ENCODE measurements around the gene CYTH4.

The CYTH4 gene

DNA sequence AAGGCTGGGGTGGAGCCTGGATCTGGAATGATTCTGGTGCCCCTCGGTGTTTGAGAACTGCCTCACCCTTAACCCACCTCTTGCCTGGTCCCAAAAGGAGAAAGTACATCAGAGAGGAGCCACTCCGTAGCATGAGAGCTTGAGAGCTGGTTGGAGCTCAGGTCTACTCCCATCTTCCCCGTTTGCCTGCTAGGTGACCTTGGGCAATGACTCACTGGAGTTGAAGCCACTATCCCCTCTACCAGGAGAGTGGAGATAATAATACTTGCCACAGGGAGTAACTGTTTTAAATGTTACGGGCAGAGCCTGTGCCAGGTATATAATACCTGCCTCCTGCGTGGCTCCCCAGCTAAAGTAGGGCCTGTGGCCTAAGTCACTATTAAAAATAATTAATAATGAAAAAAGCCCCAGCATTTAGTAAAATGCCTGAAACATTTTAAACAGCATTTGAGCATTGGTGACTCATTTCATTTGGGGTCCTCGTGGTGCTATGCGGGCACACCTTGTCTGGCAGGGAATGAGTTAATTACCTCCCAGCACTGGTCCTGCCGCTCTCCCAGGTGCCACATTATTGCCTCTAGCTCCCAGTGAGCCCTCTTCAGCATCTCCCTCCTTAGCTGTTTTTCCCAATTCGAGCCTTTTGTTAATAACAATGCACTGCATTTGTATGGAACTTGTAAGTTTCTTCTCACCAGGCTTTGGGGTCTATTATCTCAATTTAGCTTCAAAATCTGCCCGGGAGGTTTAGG is 22.5 kb downstream of the CYTH4 start:
- Histone ChIP-seq H3K9ac (ENCODE audit: low read length in 5 of 5) (peak overlapping the region in 1 of 5 donors; percentile 6), H3K4me3 (ENCODE audit: low read depth in 1 of 5, low read length in 5 of 5) (no peak overlapping the region), H3K4me1 (ENCODE audit: control insufficient read depth in 5 of 5, insufficient read depth in 5 of 5, low read length in 5 of 5) (peaks cover 12 to 72% (median 36%) of the 10 kb centered on the region in 5 donors), H3K36me3 (ENCODE audit: control insufficient read depth in 5 of 5, insufficient read depth in 5 of 5, low read length in 5 of 5) (peaks cover 0 to 31% (median 0%) of the 10 kb centered on the region in 5 donors), H3K27ac (ENCODE audit: low read depth, low read length) (peak overlapping the region; percentile 23), H3K9me3 (ENCODE audit: control insufficient read depth in 5 of 5, low read length in 5 of 5) (no peaks in the 10 kb centered on the region), H3K27me3 (ENCODE audit: control insufficient read depth in 5 of 5, insufficient read depth in 4 of 5, low read length in 5 of 5) (peaks cover 0 to 21% (median 2%) of the 10 kb centered on the region in 5 donors)

DNA sequence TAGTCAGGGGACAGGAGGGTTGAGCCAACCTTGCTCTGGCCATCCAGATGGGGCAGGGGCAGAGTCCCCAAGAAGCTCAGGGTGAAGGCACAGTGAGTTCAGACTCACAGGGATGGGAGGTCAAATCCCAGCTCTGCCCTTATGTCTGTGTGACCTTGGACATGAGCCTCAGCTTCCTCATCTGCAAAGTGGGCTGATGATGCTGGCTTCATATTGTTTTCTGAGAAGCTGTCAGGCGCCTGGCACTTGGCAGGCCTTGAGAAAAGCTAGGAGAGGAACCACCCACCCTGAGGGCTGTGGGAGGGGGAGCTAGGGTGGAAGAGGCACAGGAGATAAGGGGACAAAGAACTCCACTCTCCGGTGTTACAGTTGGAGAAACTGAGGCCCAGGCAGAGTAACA is 23.6 kb downstream of the CYTH4 start:
- Histone ChIP-seq H3K27me3 (ENCODE audit: control insufficient read depth in 5 of 5, insufficient read depth in 4 of 5, low read length in 5 of 5) (peaks cover 0 to 21% (median 7%) of the 10 kb centered on the region in 5 donors), H3K9me3 (ENCODE audit: control insufficient read depth in 5 of 5, low read length in 5 of 5) (no peaks in the 10 kb centered on the region), H3K9ac (ENCODE audit: low read length in 5 of 5) (no peak overlapping the region), H3K4me1 (ENCODE audit: control insufficient read depth in 5 of 5, insufficient read depth in 5 of 5, low read length in 5 of 5) (peaks cover 12 to 73% (median 43%) of the 10 kb centered on the region in 5 donors), H3K36me3 (ENCODE audit: control insufficient read depth in 5 of 5, insufficient read depth in 5 of 5, low read length in 5 of 5) (peaks cover 0 to 31% (median 0%) of the 10 kb centered on the region in 5 donors), H3K4me3 (ENCODE audit: low read depth in 1 of 5, low read length in 5 of 5) (no peak overlapping the region), H3K27ac (ENCODE audit: low read depth, low read length) (peak overlapping the region; percentile 24)

DNA sequence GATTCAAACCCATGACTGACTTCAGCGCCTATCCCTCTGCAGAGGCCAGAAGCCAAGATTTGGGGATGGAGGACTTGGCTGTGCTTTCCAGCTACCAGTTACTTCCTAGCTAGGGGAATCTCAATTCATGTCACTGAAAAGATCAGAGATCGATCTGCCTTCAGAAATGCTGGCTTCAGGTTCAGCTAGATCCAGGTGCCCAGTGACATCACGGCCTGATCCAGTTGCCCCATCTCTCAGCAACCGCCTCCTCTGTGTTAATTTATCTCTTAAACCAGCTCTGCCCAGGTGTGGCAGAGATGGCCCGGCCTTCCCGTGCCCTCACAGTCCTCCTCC is 24.2 kb downstream of the CYTH4 start:
- peak overlapping the region; percentile 24 for H3K27ac ChIP-seq (ENCODE audit: low read depth, low read length)
- no peak overlapping the region for H3K9ac ChIP-seq (ENCODE audit: low read length in 5 of 5)
- H3K36me3 ChIP-seq (ENCODE audit: control insufficient read depth in 5 of 5, insufficient read depth in 5 of 5, low read length in 5 of 5): peaks cover 0 to 32% (median 0%) of the 10 kb centered on the region in 5 donors
- no peaks in the 10 kb centered on the region for H3K9me3 ChIP-seq (ENCODE audit: control insufficient read depth in 5 of 5, low read length in 5 of 5)
- no peak overlapping the region for H3K4me3 ChIP-seq (ENCODE audit: low read depth in 1 of 5, low read length in 5 of 5)
- H3K4me1 ChIP-seq (ENCODE audit: control insufficient read depth in 5 of 5, insufficient read depth in 5 of 5, low read length in 5 of 5): peaks cover 12 to 71% (median 42%) of the 10 kb centered on the region in 5 donors
- H3K27me3 ChIP-seq (ENCODE audit: control insufficient read depth in 5 of 5, insufficient read depth in 4 of 5, low read length in 5 of 5): peaks cover 0 to 23% (median 7%) of the 10 kb centered on the region in 5 donors

DNA sequence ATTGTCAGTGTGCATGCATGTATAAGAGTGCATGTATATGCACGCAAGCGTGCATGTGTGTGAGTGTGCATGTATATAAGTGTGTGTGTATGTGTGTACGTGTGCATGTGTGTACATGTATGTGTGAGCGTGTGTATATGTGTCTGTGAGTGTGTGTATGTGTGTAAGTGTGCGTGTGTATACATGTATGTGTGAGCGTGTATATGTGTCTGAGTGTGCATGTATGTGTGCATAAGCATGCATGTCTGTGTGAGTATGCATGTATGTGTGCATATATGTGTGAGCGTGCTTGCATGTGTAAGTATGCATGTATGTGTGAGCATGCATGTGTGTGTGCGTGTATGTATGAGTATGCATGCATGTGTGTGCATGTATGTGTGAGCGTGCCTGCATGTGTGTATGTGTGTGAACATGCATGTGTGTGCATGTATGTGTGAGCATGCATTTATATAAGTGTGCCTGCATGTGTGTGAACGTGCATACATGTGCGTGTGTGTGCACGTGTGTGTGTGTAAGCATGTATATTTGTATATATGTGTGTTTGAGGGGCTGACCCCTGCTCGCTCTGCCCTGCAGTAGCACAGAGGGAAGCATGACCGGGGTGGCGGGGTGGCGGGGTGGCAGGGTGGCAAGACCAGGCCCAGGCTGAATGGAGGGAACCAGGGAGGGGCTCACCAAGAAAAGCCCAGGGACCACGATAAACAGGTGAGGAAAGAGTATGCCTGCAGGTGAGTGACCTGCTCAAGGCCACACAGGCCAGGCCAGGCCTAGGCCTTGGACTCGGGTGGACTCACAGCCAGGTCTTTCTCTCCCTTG is 26.3 kb downstream of the CYTH4 start:
- Histone ChIP-seq H3K27ac (ENCODE audit: low read depth, low read length) (no peak overlapping the region), H3K4me1 (ENCODE audit: control insufficient read depth in 5 of 5, insufficient read depth in 5 of 5, low read length in 5 of 5) (peaks cover 12 to 65% (median 43%) of the 10 kb centered on the region in 5 donors), H3K36me3 (ENCODE audit: control insufficient read depth in 5 of 5, insufficient read depth in 5 of 5, low read length in 5 of 5) (peaks cover 0 to 31% (median 0%) of the 10 kb centered on the region in 5 donors)

DNA sequence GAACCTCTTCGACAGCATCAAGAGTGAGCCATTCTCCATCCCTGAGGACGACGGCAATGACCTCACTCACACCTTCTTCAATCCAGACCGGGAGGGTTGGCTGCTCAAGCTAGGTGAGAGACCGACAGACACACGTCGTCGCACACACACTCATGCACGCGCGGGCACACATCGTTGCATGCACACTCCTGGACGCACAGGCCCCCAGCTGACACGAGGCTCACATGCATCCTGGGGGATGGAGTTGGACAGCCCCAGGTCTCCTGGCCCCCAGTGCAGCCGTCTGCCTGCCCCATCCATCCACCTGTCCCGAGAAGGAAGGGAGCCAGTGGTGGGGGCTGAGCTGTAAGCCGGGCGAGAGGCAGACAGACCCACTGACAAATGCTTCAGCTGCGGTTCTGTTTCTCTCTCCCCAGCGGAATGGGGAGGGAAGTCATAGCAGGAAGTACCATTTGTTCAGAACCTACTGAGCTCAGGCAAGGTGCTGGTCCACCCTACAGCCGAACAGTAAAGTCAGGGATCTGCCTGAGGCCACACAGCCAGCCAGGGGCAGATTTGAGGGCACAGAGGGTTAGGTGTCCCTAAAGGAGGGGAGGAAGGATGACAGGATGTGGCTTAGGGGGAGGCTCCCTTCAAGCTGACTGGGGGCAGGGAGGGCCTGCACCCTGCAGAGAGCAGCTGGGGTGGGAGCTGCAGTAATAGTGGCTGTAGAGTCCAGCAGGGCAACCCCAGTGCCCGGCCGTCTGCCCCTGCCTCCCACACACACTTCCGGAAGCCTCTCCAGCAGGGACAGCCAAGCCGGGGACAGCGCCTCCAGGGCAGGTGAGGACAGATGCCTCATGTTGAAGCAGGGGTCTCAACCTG is 27.1 kb downstream of the CYTH4 start:
- Histone ChIP-seq H3K9me3 (ENCODE audit: control insufficient read depth in 5 of 5, low read length in 5 of 5) (no peaks in the 10 kb centered on the region), H3K4me1 (ENCODE audit: control insufficient read depth in 5 of 5, insufficient read depth in 5 of 5, low read length in 5 of 5) (peaks cover 18 to 74% (median 51%) of the 10 kb centered on the region in 5 donors), H3K36me3 (ENCODE audit: control insufficient read depth in 5 of 5, insufficient read depth in 5 of 5, low read length in 5 of 5) (peaks cover 0 to 33% (median 0%) of the 10 kb centered on the region in 5 donors)

More for the DNA sequence above, 26.3 kb downstream of the CYTH4 start:
- H3K4me3 ChIP-seq (ENCODE audit: low read depth in 1 of 5, low read length in 5 of 5): no peak overlapping the region
- no peak overlapping the region for H3K9ac ChIP-seq (ENCODE audit: low read length in 5 of 5)
- H3K27me3 ChIP-seq (ENCODE audit: control insufficient read depth in 5 of 5, insufficient read depth in 4 of 5, low read length in 5 of 5): peaks cover 0 to 18% (median 2%) of the 10 kb centered on the region in 5 donors
- no peaks in the 10 kb centered on the region for H3K9me3 ChIP-seq (ENCODE audit: control insufficient read depth in 5 of 5, low read length in 5 of 5)

DNA sequence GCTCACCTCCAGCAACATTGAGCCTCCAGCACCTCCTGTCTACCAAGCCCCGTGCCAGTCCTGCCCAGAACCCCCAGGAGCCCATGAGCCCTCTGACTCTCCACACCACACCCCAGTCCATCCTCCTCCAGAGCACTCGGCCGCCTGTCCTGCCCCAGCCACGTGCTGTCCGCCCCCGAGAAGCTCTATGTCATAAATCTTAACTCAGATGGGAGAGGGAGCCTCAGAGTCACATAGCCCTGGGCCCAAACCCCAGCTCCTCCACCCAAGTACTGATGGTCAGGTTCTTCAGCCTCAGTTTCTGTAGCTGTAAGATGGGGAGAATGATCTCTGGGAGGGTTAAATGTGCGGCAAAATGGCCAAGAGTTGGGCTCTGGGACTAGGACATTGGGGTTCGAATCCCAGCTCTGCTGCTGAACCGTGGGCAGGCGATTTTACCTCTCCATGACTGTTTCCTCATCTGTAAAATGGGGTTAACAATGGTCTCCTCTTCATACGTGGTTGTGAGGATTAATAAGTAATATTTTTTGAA is 27.8 kb downstream of the CYTH4 start:
- no peak overlapping the region for H3K27ac ChIP-seq (ENCODE audit: low read depth, low read length)
- no peak overlapping the region for H3K4me3 ChIP-seq (ENCODE audit: low read depth in 1 of 5, low read length in 5 of 5)
- H3K27me3 ChIP-seq (ENCODE audit: control insufficient read depth in 5 of 5, insufficient read depth in 4 of 5, low read length in 5 of 5): peaks cover 0 to 18% (median 2%) of the 10 kb centered on the region in 5 donors
- H3K36me3 ChIP-seq (ENCODE audit: control insufficient read depth in 5 of 5, insufficient read depth in 5 of 5, low read length in 5 of 5): peaks cover 0 to 31% (median 0%) of the 10 kb centered on the region in 5 donors
- no peaks in the 10 kb centered on the region for H3K9me3 ChIP-seq (ENCODE audit: control insufficient read depth in 5 of 5, low read length in 5 of 5)
- H3K9ac ChIP-seq (ENCODE audit: low read length in 5 of 5): no peak overlapping the region
- H3K4me1 ChIP-seq (ENCODE audit: control insufficient read depth in 5 of 5, insufficient read depth in 5 of 5, low read length in 5 of 5): peaks cover 18 to 79% (median 57%) of the 10 kb centered on the region in 5 donors

More for the DNA sequence above, 27.1 kb downstream of the CYTH4 start:
- H3K27ac ChIP-seq (ENCODE audit: low read depth, low read length): no peak overlapping the region
- H3K4me3 ChIP-seq (ENCODE audit: low read depth in 1 of 5, low read length in 5 of 5): no peak overlapping the region
- no peak overlapping the region for H3K9ac ChIP-seq (ENCODE audit: low read length in 5 of 5)
- H3K27me3 ChIP-seq (ENCODE audit: control insufficient read depth in 5 of 5, insufficient read depth in 4 of 5, low read length in 5 of 5): peaks cover 0 to 18% (median 2%) of the 10 kb centered on the region in 5 donors

DNA sequence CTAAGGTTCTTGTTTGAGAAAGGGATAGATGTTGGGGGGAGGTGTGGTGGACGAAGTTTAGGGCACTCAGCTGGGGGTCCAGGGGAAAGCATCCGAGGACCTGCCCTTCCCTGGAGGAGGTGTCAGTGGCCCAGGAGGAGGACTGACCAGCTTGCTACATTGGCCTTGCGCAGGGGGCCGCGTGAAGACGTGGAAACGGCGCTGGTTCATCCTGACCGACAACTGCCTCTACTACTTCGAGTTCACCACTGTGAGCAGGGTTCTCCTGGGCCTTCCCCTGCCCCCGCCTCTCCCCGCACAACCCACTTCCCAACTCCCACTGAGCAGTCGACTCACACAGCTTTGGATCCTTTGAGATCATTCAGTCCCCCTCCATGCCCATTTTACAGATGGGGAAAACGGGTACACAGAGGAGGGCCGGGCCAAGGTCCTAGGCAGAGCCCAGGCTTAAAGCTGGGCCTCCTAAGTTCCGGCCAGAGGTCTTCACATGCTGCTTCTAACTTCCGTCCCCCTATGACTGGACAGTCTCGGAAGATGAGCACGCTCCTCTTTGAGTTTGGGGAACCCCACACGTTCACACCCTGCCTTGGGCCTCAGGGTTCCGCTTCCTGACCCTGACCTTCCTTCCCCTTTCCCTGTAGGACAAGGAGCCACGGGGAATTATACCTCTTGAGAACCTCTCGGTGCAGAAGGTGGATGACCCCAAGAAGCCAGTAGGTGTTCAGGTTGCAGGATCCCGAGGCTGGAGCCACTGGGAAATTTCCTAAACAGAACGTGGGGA is 28.7 kb downstream of the CYTH4 start:
- H3K4me3 ChIP-seq (ENCODE audit: low read depth in 1 of 5, low read length in 5 of 5): no peak overlapping the region
- H3K9ac ChIP-seq (ENCODE audit: low read length in 5 of 5): no peak overlapping the region
- H3K4me1 ChIP-seq (ENCODE audit: control insufficient read depth in 5 of 5, insufficient read depth in 5 of 5, low read length in 5 of 5): peaks cover 18 to 71% (median 57%) of the 10 kb centered on the region in 5 donors
- no peaks in the 10 kb centered on the region for H3K9me3 ChIP-seq (ENCODE audit: control insufficient read depth in 5 of 5, low read length in 5 of 5)
- peaks cover 0 to 28% (median 0%) of the 10 kb centered on the region in 5 donors for H3K36me3 ChIP-seq (ENCODE audit: control insufficient read depth in 5 of 5, insufficient read depth in 5 of 5, low read length in 5 of 5)
- peaks cover 0 to 14% (median 2%) of the 10 kb centered on the region in 5 donors for H3K27me3 ChIP-seq (ENCODE audit: control insufficient read depth in 5 of 5, insufficient read depth in 4 of 5, low read length in 5 of 5)
- no peak overlapping the region for H3K27ac ChIP-seq (ENCODE audit: low read depth, low read length)

DNA sequence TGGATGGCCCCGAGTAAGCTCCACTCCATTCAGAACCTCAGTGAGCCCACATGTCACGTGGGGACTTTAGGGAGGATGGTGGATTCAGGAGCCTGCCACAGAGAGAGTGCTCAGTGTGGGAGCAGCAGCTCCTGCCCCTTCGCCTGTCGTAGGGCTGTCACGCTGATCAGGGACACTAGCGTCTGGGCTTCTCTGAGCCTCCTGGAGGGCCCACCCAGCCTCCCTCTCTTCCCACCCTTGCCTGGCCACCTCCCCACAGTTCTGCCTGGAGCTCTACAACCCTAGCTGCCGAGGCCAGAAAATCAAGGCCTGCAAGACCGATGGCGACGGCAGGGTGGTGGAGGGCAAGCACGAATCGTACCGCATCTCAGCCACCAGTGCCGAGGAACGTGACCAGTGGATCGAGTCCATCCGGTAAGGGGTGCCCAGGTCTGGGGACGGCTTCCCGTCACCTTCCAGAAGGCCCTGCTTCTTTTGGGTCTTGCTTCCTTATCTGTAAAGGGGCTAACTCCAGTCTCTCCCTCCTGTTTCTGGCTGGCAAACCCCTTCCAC is 29.5 kb downstream of the CYTH4 start:
- H3K36me3 ChIP-seq (ENCODE audit: control insufficient read depth in 5 of 5, insufficient read depth in 5 of 5, low read length in 5 of 5): peaks cover 0 to 26% (median 0%) of the 10 kb centered on the region in 5 donors
- peaks cover 17 to 62% (median 51%) of the 10 kb centered on the region in 5 donors for H3K4me1 ChIP-seq (ENCODE audit: control insufficient read depth in 5 of 5, insufficient read depth in 5 of 5, low read length in 5 of 5)
- H3K27me3 ChIP-seq (ENCODE audit: control insufficient read depth in 5 of 5, insufficient read depth in 4 of 5, low read length in 5 of 5): peaks cover 0 to 10% (median 2%) of the 10 kb centered on the region in 5 donors
- H3K4me3 ChIP-seq (ENCODE audit: low read depth in 1 of 5, low read length in 5 of 5): no peak overlapping the region
- no peak overlapping the region for H3K9ac ChIP-seq (ENCODE audit: low read length in 5 of 5)
- no peaks in the 10 kb centered on the region for H3K9me3 ChIP-seq (ENCODE audit: control insufficient read depth in 5 of 5, low read length in 5 of 5)
- no peak overlapping the region for H3K27ac ChIP-seq (ENCODE audit: low read depth, low read length)
